K562 (cell line): ENCODE measurements around the gene CPLX3.

Experiments used
- CCAR2 ChIP-seq: fragments of 200-400 bp; formaldehyde crosslinking; IDR thresholded peaks from 2 replicates; pipeline ENCODE4 v1.6.1; 2017; ENCODE audit warnings: mild to moderate bottlenecking, low read depth, low read length
- CHAMP1 ChIP-seq: fragments of 450-650 bp; IDR thresholded peaks from 2 replicates; pipeline ENCODE4 v1.6.1; 2016; ENCODE audit warnings: mild to moderate bottlenecking
- CTCF ChIP-seq, 3 experiments: IDR thresholded peaks in 2 of 3; conservative IDR thresholded peaks in 1 of 3; 2 replicates each; pipeline ENCODE4 v1.5.1; 2011 to 2012; ENCODE audit warnings: low read length in 3 of 3, mild to moderate bottlenecking in 3 of 3, control low read depth in 2 of 3, improper control_type of control experiment in 1 of 3, inconsistent platforms in 1 of 3, low read depth in 1 of 3, mixed read lengths in 1 of 3, moderate library complexity in 1 of 3; ENCODE audit not compliant: insufficient read depth in 2 of 3
- NONO ChIP-seq, 2 experiments: fragments of 200-400 bp in 1 of 2; fragments of 450-650 bp in 1 of 2; formaldehyde crosslinking in 1 of 2; IDR thresholded peaks; 2 replicates each; pipeline ENCODE4 v1.6.1; 2017; ENCODE audit warnings: low read depth in 2 of 2, mild to moderate bottlenecking in 2 of 2, moderate library complexity in 2 of 2, low read length in 1 of 2
- PHB2 ChIP-seq: fragments of 450-650 bp; IDR thresholded peaks from 2 replicates; pipeline ENCODE4 v1.6.1; 2017; ENCODE audit warnings: low read depth
- POLR2A ChIP-seq: fragments of 450-650 bp; conservative IDR thresholded peaks from 2 replicates; pipeline ENCODE4 v1.6.1; 2016
- PRDM10 ChIP-seq: fragments of 450-650 bp; IDR thresholded peaks from 2 replicates; pipeline ENCODE4 v1.6.1; 2018; ENCODE audit not compliant: partially characterized antibody
- RAD21 ChIP-seq, 2 experiments: fragments of 250-450 bp in 1 of 2; fragments of 450-650 bp in 1 of 2; sonication (Bioruptor Pico) in 1 of 2; formaldehyde crosslinking in 1 of 2; IDR thresholded peaks in 1 of 2; conservative IDR thresholded peaks in 1 of 2; 2 replicates each; pipeline versions ENCODE4 v1.4.0 to v1.8.0; 2020 to 2022; ENCODE audit warnings: mild to moderate bottlenecking in 2 of 2, moderate library complexity in 1 of 2
- TF ChIP-seq, protein P1 (sequence below): fragments of 450-650 bp; conservative IDR thresholded peaks from 2 replicates; pipeline ENCODE4 v1.6.1; 2016; ENCODE audit warnings: missing genetic modification characterization, low read depth, mild to moderate bottlenecking, missing compliant biosample characterization, moderate library complexity
- TF ChIP-seq, protein P2 (sequence below): fragments of 450-650 bp; formaldehyde crosslinking; IDR thresholded peaks from 2 replicates; pipeline ENCODE4 v1.4.0; 2020; ENCODE audit warnings: mild to moderate bottlenecking, mixed read lengths

DNA sequence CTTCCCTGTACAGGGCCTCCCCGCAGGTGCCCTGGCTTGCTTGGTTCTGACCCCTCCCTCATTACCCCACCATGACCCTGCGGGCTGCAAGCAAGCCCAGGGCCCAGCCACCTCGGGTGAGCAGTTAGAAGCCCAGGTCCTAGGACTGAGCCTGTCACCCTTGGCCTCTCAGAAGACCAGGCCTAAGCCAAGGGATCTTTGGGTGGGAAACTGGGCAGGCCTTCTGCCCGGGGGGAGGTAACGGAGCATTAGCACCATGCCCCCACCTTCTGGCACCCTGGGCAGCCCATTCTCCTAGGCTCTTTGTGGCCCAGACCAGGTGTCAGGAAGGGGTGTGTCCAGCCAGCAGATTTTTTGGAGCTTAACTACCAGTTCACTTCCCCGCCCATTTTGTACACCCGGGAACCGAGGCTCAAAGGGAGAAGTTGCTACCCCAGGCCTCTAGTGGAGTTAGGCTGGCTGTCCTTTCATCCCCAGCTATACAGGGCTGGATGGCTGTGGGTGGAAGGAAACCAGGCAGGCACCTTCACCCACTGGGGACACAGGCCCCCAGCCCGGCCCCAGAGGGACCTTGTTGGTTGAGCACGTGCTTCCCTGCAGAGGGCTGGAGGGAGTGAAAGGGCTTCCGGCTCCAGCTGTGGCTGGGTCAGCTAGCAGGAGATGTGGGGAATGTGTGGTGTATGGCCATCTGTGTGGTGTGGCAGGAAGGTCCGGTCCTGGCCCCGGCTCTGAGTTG lies 43.2 kb upstream of the CPLX3 start:
- TF ChIP-seq PHB2 (no peak), NONO (IDR thresholded peaks at IDR 0.05; ENCODE audit: low read depth in 2 of 2, low read length in 1 of 2) (no peak), CCAR2 (no peak), POLR2A (no peak), CHAMP1 (no peak), CTCF (IDR thresholded peaks at IDR 0.05 in 2 of 3, conservative IDR thresholded peaks at IDR 0.05 in 1 of 3; ENCODE audit: insufficient read depth in 2 of 3, low read depth in 1 of 3, low read length in 3 of 3) (no peak), RAD21 (CRISPR knock-in tag; conservative IDR thresholded peaks at IDR 0.05 in 1 of 2, IDR thresholded peaks at IDR 0.05 in 1 of 2) (no peak), PRDM10 (no peak)
- TF ChIP-seq, protein P1, sequence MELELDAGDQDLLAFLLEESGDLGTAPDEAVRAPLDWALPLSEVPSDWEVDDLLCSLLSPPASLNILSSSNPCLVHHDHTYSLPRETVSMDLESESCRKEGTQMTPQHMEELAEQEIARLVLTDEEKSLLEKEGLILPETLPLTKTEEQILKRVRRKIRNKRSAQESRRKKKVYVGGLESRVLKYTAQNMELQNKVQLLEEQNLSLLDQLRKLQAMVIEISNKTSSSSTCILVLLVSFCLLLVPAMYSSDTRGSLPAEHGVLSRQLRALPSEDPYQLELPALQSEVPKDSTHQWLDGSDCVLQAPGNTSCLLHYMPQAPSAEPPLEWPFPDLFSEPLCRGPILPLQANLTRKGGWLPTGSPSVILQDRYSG: no peak
- TF ChIP-seq, protein P2, sequence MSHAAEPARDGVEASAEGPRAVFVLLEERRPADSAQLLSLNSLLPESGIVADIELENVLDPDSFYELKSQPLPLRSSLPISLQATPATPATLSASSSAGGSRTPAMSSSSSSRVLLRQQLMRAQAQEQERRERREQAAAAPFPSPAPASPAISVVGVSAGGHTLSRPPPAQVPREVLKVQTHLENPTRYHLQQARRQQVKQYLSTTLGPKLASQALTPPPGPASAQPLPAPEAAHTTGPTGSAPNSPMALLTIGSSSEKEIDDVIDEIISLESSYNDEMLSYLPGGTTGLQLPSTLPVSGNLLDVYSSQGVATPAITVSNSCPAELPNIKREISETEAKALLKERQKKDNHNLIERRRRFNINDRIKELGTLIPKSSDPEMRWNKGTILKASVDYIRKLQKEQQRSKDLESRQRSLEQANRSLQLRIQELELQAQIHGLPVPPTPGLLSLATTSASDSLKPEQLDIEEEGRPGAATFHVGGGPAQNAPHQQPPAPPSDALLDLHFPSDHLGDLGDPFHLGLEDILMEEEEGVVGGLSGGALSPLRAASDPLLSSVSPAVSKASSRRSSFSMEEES: no peak
